Karpas-422 (cell line): ENCODE results near the gene LRP1B. TPM values are rescaled to one million over a fixed set of nuclear protein-coding genes. Genes with fewer than 3 reads are reported as not detected.

Source experiments
- DNase-seq: peaks from one replicate; pipeline ENCODE4 v3.0.0-alpha.2; 2015
- H2AFZ ChIP-seq: fragments of 200-600 bp; sonication (generic); 2 replicates; pipeline ENCODE4 v1.6.1; 2014; ENCODE audit warnings: antibody characterized with exemption, low read length, mixed read lengths
- H3K27ac ChIP-seq: fragments of 200-600 bp; sonication (generic); 2 replicates; pipeline ENCODE4 v1.5.1; 2014; ENCODE audit warnings: mild to moderate bottlenecking, low read length, moderate library complexity
- H3K27me3 ChIP-seq: fragments of 200-600 bp; sonication (generic); 2 replicates; pipeline ENCODE4 v1.6.1; 2014; ENCODE audit warnings: low read length, mixed read lengths
- H3K36me3 ChIP-seq: fragments of 200-600 bp; sonication (generic); 2 replicates; pipeline ENCODE4 v1.6.1; 2014; ENCODE audit warnings: low read length, mixed read lengths; ENCODE audit not compliant: insufficient read depth
- H3K4me1 ChIP-seq: fragments of 200-600 bp; sonication (generic); 2 replicates; pipeline ENCODE4 v1.6.1; 2014; ENCODE audit warnings: mild to moderate bottlenecking, low read length, mixed read lengths
- H3K4me2 ChIP-seq: fragments of 200-600 bp; sonication (generic); 2 replicates; pipeline ENCODE4 v1.6.1; 2014; ENCODE audit warnings: low read length, low read depth, mild to moderate bottlenecking; ENCODE audit not compliant: poor library complexity, severe bottlenecking
- H3K4me3 ChIP-seq: fragments of 200-600 bp; sonication (generic); 2 replicates; pipeline ENCODE4 v1.5.1; 2014; ENCODE audit warnings: mild to moderate bottlenecking, antibody characterized with exemption, low read length, mixed read lengths
- H3K79me2 ChIP-seq: fragments of 200-600 bp; sonication (generic); 2 replicates; pipeline ENCODE4 v1.6.1; 2014; ENCODE audit warnings: mild to moderate bottlenecking, low read length, mixed read lengths
- H3K9ac ChIP-seq: fragments of 200-600 bp; sonication (generic); 2 replicates; pipeline ENCODE4 v1.6.0; 2014; ENCODE audit warnings: low read length
- H3K9me2 ChIP-seq: fragments of 200-600 bp; sonication (generic), shearing (Covaris generic); replicated peaks from 2 replicates; pipeline ENCODE4 v1.6.0; 2014; ENCODE audit warnings: mild to moderate bottlenecking, low read length, moderate library complexity; ENCODE audit not compliant: insufficient read depth
- H3K9me3 ChIP-seq: fragments of 300-700, 200-600 bp; sonication (generic); 2 replicates; pipeline ENCODE4 v1.6.1; 2014; ENCODE audit warnings: low read length, mixed read lengths
- H4K20me1 ChIP-seq: fragments of 200-600 bp; sonication (generic); 2 replicates; pipeline ENCODE4 v1.6.1; 2014; ENCODE audit warnings: mild to moderate bottlenecking, antibody characterized with exemption, low read length, low read depth; ENCODE audit not compliant: insufficient read depth
- total RNA-seq: library from RNA; depleted of rRNA; stranded (reverse); fragments of >200 nt; shearing (Covaris generic); gene quantifications from 2 replicates; pipeline ENCODE4 v1.2.3, GENCODE V29; 2014; ENCODE audit warnings: low replicate concordance

The LRP1B gene
- total RNA-seq, 1 experiment from 2014 or later = not detected

DNA sequence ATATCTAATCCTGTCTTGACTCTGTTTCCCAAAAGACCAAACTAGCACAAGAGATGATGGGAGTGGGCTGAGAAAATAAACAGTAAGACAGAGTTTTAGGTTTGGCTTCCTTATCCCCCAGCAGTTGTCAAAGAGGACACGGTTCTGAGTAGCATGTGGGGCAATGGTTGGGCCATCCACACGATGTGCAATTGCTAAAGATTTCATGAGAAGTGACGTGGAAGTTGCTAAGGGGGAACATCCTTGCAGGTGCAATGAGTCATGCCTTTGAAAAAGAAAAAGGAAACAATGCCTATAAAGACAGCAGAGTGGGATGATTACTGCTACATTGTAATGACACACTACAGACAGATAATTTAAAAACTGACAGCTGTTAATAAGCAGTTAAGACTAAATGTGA lies 1395.8 kb downstream of the LRP1B start:
- H3K9me2 ChIP-seq = no peaks in the 10 kb centered on the region
- H3K4me1 ChIP-seq = no peaks in the 10 kb centered on the region
- no peaks in the 10 kb centered on the region for H3K36me3 ChIP-seq
- H3K27me3 ChIP-seq = no peaks in the 10 kb centered on the region
- H3K27ac ChIP-seq = no peak overlapping the region
- H3K4me2 ChIP-seq = no peak overlapping the region
- no peaks in the 10 kb centered on the region for H3K79me2 ChIP-seq
- no peak for DNase-seq
- H3K9me3 ChIP-seq = peaks cover 8% of the 10 kb centered on the region
- H2AFZ ChIP-seq = no peak overlapping the region
- H4K20me1 ChIP-seq = no peaks in the 10 kb centered on the region
- H3K4me3 ChIP-seq = no peak overlapping the region
- H3K9ac ChIP-seq = no peak overlapping the region

- Histone ChIP-seq H3K9ac (no peak overlapping the region), H3K9me3 (peaks cover 34% of the 10 kb centered on the region), H4K20me1 (no peaks in the 10 kb centered on the region), H3K27me3 (no peaks in the 10 kb centered on the region), H3K9me2 (no peaks in the 10 kb centered on the region), H2AFZ (no peak overlapping the region), H3K4me3 (no peak overlapping the region), H3K79me2 (no peaks in the 10 kb centered on the region), H3K27ac (no peak overlapping the region), H3K36me3 (no peaks in the 10 kb centered on the region), H3K4me1 (no peaks in the 10 kb centered on the region), H3K4me2 (no peak overlapping the region)
- no peak for DNase-seq
Observed at GRCh38 chr2:140718999-140719398, 1411.8 kb downstream of the LRP1B start.

DNA sequence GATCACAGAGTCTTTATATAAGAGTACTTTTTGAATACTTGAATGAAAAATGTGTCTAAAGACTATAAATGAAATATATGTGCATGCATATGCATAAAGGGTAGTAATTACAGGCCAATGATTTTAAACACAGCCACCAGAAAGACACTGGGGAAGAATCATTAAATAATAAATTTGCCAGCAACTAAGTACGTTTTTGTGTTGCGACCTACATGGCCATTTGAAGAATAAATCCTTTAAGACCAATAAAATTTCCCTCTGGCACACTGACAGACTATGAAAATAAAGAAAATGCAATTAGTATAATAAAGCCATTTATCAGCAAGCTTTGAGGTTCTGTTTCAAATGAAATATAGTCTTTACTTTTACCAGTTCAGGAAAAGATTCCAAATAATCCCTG lies 1413.3 kb downstream of the LRP1B start:
- no peak for DNase-seq
- Histone ChIP-seq H3K4me3 (no peak overlapping the region), H3K27ac (no peak overlapping the region), H3K9me2 (no peaks in the 10 kb centered on the region), H4K20me1 (no peaks in the 10 kb centered on the region), H3K27me3 (no peaks in the 10 kb centered on the region), H3K4me2 (no peak overlapping the region), H3K4me1 (no peaks in the 10 kb centered on the region), H3K79me2 (no peaks in the 10 kb centered on the region), H3K36me3 (no peaks in the 10 kb centered on the region), H2AFZ (no peak overlapping the region), H3K9ac (no peak overlapping the region), H3K9me3 (peaks cover 34% of the 10 kb centered on the region)

GRCh38 chr2:140714586-140714985 lies 1416.2 kb downstream of the LRP1B start:
- Histone ChIP-seq H3K4me2 (no peak overlapping the region), H3K27me3 (no peaks in the 10 kb centered on the region), H3K9me3 (peaks cover 28% of the 10 kb centered on the region), H4K20me1 (no peaks in the 10 kb centered on the region), H3K79me2 (no peaks in the 10 kb centered on the region), H3K9me2 (no peaks in the 10 kb centered on the region), H2AFZ (no peak overlapping the region), H3K36me3 (no peaks in the 10 kb centered on the region), H3K4me3 (no peak overlapping the region), H3K9ac (no peak overlapping the region), H3K27ac (no peak overlapping the region), H3K4me1 (no peaks in the 10 kb centered on the region)
- no peak for DNase-seq

- Histone ChIP-seq H3K36me3 (no peaks in the 10 kb centered on the region), H3K27ac (no peak overlapping the region), H3K27me3 (no peaks in the 10 kb centered on the region), H3K4me2 (no peak overlapping the region), H3K4me1 (no peaks in the 10 kb centered on the region), H3K79me2 (no peaks in the 10 kb centered on the region), H3K9me3 (peaks cover 18% of the 10 kb centered on the region), H2AFZ (no peak overlapping the region), H4K20me1 (no peaks in the 10 kb centered on the region), H3K9ac (no peak overlapping the region), H3K4me3 (no peak overlapping the region), H3K9me2 (no peaks in the 10 kb centered on the region)
- DNase-seq = no peak
Observed at GRCh38 chr2:140711867-140712266, 1418.9 kb downstream of the LRP1B start.

- H3K4me3 ChIP-seq = no peak overlapping the region
- H3K79me2 ChIP-seq = no peaks in the 10 kb centered on the region
- H4K20me1 ChIP-seq = no peaks in the 10 kb centered on the region
- H3K4me2 ChIP-seq = no peak overlapping the region
- H2AFZ ChIP-seq = peak overlapping the region; percentile 34; the same call in 1 of the 2 replicates
- no peak overlapping the region for H3K27ac ChIP-seq
- no peaks in the 10 kb centered on the region for H3K36me3 ChIP-seq
- no peaks in the 10 kb centered on the region for H3K4me1 ChIP-seq
- peaks cover 21% of the 10 kb centered on the region for H3K9me3 ChIP-seq
- H3K9me2 ChIP-seq = no peaks in the 10 kb centered on the region
- no peaks in the 10 kb centered on the region for H3K27me3 ChIP-seq
- no peak for DNase-seq
- no peak overlapping the region for H3K9ac ChIP-seq
Observed at GRCh38 chr2:140701726-140702125, 1429.1 kb downstream of the LRP1B start.

DNA sequence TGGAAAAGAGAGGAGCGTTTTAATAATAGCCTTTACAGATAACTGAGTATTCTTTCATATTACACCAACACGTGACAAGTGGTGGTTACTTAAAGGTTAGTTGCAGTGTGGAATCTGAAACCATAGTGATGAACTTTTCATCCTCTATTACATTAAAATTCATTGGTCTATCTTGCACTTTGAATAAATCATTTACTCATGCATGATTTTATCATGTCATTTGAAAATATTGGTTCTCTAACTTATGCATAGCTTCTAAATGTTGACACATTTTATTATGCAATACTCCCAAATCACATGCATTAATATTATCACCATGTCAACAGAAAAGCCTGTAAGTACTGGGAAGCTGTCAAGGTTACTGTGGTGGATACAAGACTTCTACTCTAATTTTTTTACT lies 1432.2 kb downstream of the LRP1B start:
- no peaks in the 10 kb centered on the region for H3K9me2 ChIP-seq
- H3K4me1 ChIP-seq = no peaks in the 10 kb centered on the region
- no peak overlapping the region for H3K4me3 ChIP-seq
- peaks cover 22% of the 10 kb centered on the region for H3K9me3 ChIP-seq
- no peaks in the 10 kb centered on the region for H3K36me3 ChIP-seq
- H3K79me2 ChIP-seq = no peaks in the 10 kb centered on the region
- no peak for DNase-seq
- H3K4me2 ChIP-seq = no peak overlapping the region
- no peaks in the 10 kb centered on the region for H3K27me3 ChIP-seq
- no peak overlapping the region for H2AFZ ChIP-seq
- no peak overlapping the region for H3K9ac ChIP-seq
- H4K20me1 ChIP-seq = no peaks in the 10 kb centered on the region
- H3K27ac ChIP-seq = no peak overlapping the region

DNA sequence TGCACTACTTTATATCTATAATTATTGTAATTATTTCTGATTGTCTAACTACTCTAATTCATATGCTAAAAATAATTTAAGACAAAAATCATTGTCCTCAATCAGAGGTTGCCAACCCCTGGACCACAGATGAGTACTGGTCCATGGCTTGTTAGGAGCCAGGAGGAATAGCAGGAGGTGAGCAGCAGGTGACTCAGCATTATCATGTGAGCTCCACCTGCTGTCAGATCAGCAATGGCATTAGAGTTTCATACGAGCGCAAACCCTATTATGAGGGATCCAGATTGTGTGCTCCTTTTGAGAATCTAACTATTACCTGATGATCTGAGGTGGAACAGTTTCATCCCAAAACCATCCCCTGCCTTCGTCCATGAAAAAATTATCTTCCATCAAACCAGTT lies 1434.4 kb downstream of the LRP1B start:
- Histone ChIP-seq H3K27ac (no peak overlapping the region), H3K27me3 (no peaks in the 10 kb centered on the region), H3K4me3 (no peak overlapping the region), H3K9me3 (peaks cover 26% of the 10 kb centered on the region), H2AFZ (no peak overlapping the region), H3K9me2 (no peaks in the 10 kb centered on the region), H4K20me1 (no peaks in the 10 kb centered on the region), H3K4me1 (no peaks in the 10 kb centered on the region), H3K36me3 (no peaks in the 10 kb centered on the region), H3K79me2 (no peaks in the 10 kb centered on the region), H3K9ac (no peak overlapping the region), H3K4me2 (no peak overlapping the region)
- DNase-seq = no peak

GRCh38 chr2:140695155-140695554 lies 1435.7 kb downstream of the LRP1B start:
- no peaks in the 10 kb centered on the region for H3K9me2 ChIP-seq
- H3K4me2 ChIP-seq = no peak overlapping the region
- H2AFZ ChIP-seq = no peak overlapping the region
- H3K36me3 ChIP-seq = no peaks in the 10 kb centered on the region
- no peaks in the 10 kb centered on the region for H3K4me1 ChIP-seq
- no peaks in the 10 kb centered on the region for H4K20me1 ChIP-seq
- peaks cover 22% of the 10 kb centered on the region for H3K9me3 ChIP-seq
- H3K27me3 ChIP-seq = no peaks in the 10 kb centered on the region
- no peak overlapping the region for H3K27ac ChIP-seq
- H3K79me2 ChIP-seq = no peaks in the 10 kb centered on the region
- no peak overlapping the region for H3K4me3 ChIP-seq
- no peak overlapping the region for H3K9ac ChIP-seq
- DNase-seq = no peak
